ENCODE results near the gene PAK1.

Gene PAK1

GRCh38 chr11:77515483-77515882 lies 41.6 kb upstream of the PAK1 start:
- Histone ChIP-seq H2AFZ (ENCODE audit: low read depth, low read length, severe bottlenecking) (no peak overlapping the region), H3F3A (ENCODE audit: insufficient read depth) (no peaks in the 10 kb centered on the region), H4K20me1 (ENCODE audit: low read depth, low read length) (no peaks in the 10 kb centered on the region), H3K79me2 (ENCODE audit: insufficient read depth, low read length) (no peaks in the 10 kb centered on the region), H3K36me3 (ENCODE audit: low read length) (no peaks in the 10 kb centered on the region), H3K27ac (ENCODE audit: low read depth, low read length) (no peak overlapping the region), H3K27me3 (ENCODE audit: low read length) (no peaks in the 10 kb centered on the region), H3K9ac (ENCODE audit: low read length) (no peak overlapping the region), H3K4me3 (ENCODE audit: insufficient read depth, low read length, poor library complexity, severe bottlenecking) (no peak overlapping the region), H3K9me3 (ENCODE audit: insufficient read depth, low read length) (no peaks in the 10 kb centered on the region), H3K9me2 (replicated peaks; ENCODE audit: insufficient read depth, low read length) (no peaks in the 10 kb centered on the region), H3K4me2 (ENCODE audit: low read depth, low read length, poor library complexity, severe bottlenecking) (no peak overlapping the region)
- TF ChIP-seq CTCF (IDR thresholded peaks at IDR 0.05; ENCODE audit: insufficient read depth, low read length, poor library complexity, severe bottlenecking): no peak
- no peak for TF ChIP-seq EZH2phosphoT487 (conservative IDR thresholded peaks at IDR 0.05; ENCODE audit: low read length)

DNA sequence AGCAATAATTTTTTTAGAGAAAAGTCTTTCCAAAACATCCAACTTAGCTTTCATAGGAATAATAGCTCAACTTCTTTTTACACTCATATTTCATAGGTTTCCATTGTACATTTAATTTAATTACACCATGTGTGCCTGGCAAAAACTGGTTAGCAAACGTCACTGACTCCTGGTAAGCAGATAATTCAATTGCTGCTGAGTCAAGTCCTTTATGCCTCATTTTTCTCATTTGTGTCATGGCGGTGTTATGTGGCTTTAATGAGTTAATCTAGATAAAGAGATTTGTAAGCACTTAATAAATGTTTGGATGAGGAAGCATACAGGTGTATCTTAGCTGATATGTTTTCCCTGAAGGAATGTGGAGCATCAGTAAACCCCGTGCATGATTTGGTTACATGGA lies 41.2 kb upstream of the PAK1 start:
- Histone ChIP-seq H3K9ac (ENCODE audit: low read length) (no peak overlapping the region), H3K27ac (ENCODE audit: low read depth, low read length) (no peak overlapping the region), H3K4me3 (ENCODE audit: insufficient read depth, low read length, poor library complexity, severe bottlenecking) (no peak overlapping the region), H3F3A (ENCODE audit: insufficient read depth) (no peaks in the 10 kb centered on the region), H2AFZ (ENCODE audit: low read depth, low read length, severe bottlenecking) (no peak overlapping the region), H3K9me3 (ENCODE audit: insufficient read depth, low read length) (no peaks in the 10 kb centered on the region), H4K20me1 (ENCODE audit: low read depth, low read length) (no peaks in the 10 kb centered on the region), H3K4me2 (ENCODE audit: low read depth, low read length, poor library complexity, severe bottlenecking) (no peak overlapping the region), H3K9me2 (replicated peaks; ENCODE audit: insufficient read depth, low read length) (no peaks in the 10 kb centered on the region), H3K27me3 (ENCODE audit: low read length) (no peaks in the 10 kb centered on the region), H3K79me2 (ENCODE audit: insufficient read depth, low read length) (no peaks in the 10 kb centered on the region), H3K36me3 (ENCODE audit: low read length) (no peaks in the 10 kb centered on the region)
- no peak for TF ChIP-seq CTCF (IDR thresholded peaks at IDR 0.05; ENCODE audit: insufficient read depth, low read length, poor library complexity, severe bottlenecking)
- TF ChIP-seq EZH2phosphoT487 (conservative IDR thresholded peaks at IDR 0.05; ENCODE audit: low read length): no peak

GRCh38 chr11:77512092-77512491 lies 38.2 kb upstream of the PAK1 start:
- H3K4me2 ChIP-seq (ENCODE audit: low read depth, low read length, poor library complexity, severe bottlenecking): no peak overlapping the region

More at GRCh38 chr11:77512092-77512491, 38.2 kb upstream of the PAK1 start:
- Histone ChIP-seq H3K27me3 (ENCODE audit: low read length) (no peaks in the 10 kb centered on the region), H2AFZ (ENCODE audit: low read depth, low read length, severe bottlenecking) (no peak overlapping the region), H3K36me3 (ENCODE audit: low read length) (no peaks in the 10 kb centered on the region), H3K9ac (ENCODE audit: low read length) (no peak overlapping the region), H3F3A (ENCODE audit: insufficient read depth) (no peaks in the 10 kb centered on the region), H3K27ac (ENCODE audit: low read depth, low read length) (no peak overlapping the region), H3K4me3 (ENCODE audit: insufficient read depth, low read length, poor library complexity, severe bottlenecking) (no peak overlapping the region), H3K79me2 (ENCODE audit: insufficient read depth, low read length) (no peaks in the 10 kb centered on the region), H3K9me3 (ENCODE audit: insufficient read depth, low read length) (no peaks in the 10 kb centered on the region), H4K20me1 (ENCODE audit: low read depth, low read length) (no peaks in the 10 kb centered on the region), H3K9me2 (replicated peaks; ENCODE audit: insufficient read depth, low read length) (no peaks in the 10 kb centered on the region)
- TF ChIP-seq EZH2phosphoT487 (conservative IDR thresholded peaks at IDR 0.05; ENCODE audit: low read length) (no peak), CTCF (IDR thresholded peaks at IDR 0.05; ENCODE audit: insufficient read depth, low read length, poor library complexity, severe bottlenecking) (no peak)

All from SU-DHL-6 (cell line).